GM12892 (cell line): ENCODE results near the gene PRSS23.

Source experiments
- DNase-seq: peaks from one replicate; pipeline ENCODE4 v3.0.0; 2011; ENCODE audit not compliant: insufficient read length
- FAIRE-seq: peaks from 2 replicates; lab custom pipeline; 2011; peaks lifted over from hg19 to GRCh38; lab: Jason Lieb, UNC
- POLR2A ChIP-seq: IDR thresholded peaks from 2 replicates; pipeline ENCODE4 v1.6.1; 2011; ENCODE audit warnings: low read depth, low read length, control low read depth
- POLR2AphosphoS5 ChIP-seq: IDR thresholded peaks from 2 replicates; pipeline ENCODE4 v1.6.1; 2011; ENCODE audit warnings: low read depth, low read length, control low read depth
- TAF1 ChIP-seq: IDR thresholded peaks from 2 replicates; pipeline ENCODE4 v1.6.1; 2011; ENCODE audit warnings: low read depth, mild to moderate bottlenecking, control low read depth, low read length, borderline replicate concordance

The PRSS23 gene

DNA sequence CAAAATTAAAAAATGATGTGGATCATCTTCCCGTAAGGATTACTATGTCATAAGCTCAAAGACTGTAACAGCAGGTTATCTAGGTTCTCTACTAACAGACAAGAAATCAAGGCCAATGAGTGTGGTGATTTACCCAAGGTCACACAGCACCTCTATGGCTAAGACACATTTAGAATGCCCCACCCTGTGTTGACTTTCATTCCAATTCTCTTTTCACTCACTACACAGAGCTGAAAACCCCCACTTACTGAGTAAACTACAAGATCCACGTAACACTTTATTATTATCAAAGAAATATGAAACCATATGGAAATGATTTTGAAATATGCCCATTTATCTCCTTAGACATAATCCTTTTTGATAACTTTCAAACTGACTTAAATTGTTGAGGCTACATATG, 4.8 kb upstream of the PRSS23 start:
- TF ChIP-seq POLR2AphosphoS5: no peak
- no peak for TF ChIP-seq TAF1
- no peak for TF ChIP-seq POLR2A
- FAIRE-seq (no peak), DNase-seq (no peak)

- DNase-seq (no peak), FAIRE-seq (no peak)
- TF ChIP-seq TAF1 (no peak), POLR2AphosphoS5 (no peak), POLR2A (no peak)
These were observed 4.4 kb upstream of the PRSS23 start for GRCh38 chr11:86795949-86796348.

DNA sequence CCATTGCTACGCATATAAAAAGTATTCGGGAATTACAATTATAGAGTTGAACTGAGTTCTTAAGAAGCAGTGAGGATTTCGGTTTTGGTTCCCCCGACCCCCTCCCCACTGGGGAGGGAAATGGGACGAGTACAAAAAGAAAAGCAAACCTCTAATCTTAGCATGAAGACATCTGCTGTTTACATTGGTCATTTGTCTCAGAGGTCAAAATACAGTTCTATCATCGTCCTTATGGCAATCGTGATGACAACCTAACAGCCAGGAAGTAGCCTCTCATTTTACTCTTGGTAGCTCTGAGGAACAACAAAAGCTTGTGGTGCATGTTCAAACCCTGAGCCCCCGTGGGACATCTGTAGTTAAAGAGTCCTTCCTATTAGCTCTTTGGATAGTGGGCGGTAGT, 3.2 kb upstream of the PRSS23 start:
- no peak for TF ChIP-seq POLR2A
- no peak for TF ChIP-seq TAF1
- no peak for TF ChIP-seq POLR2AphosphoS5
- FAIRE-seq: no peak
- no peak for DNase-seq

- TF ChIP-seq POLR2A: no peak
- no peak for TF ChIP-seq POLR2AphosphoS5
- TF ChIP-seq TAF1: no peak
- FAIRE-seq: no peak
- DNase-seq: no peak
These were observed 1.4 kb upstream of the PRSS23 start for GRCh38 chr11:86798988-86799387.

GRCh38 chr11:86799680-86800075, 664 bp upstream of the PRSS23 start:
- no peak for TF ChIP-seq POLR2AphosphoS5
- no peak for TF ChIP-seq TAF1
- TF ChIP-seq POLR2A: no peak
- no peak for DNase-seq
- no peak for FAIRE-seq

- no peak for DNase-seq
- no peak for FAIRE-seq
- TF ChIP-seq POLR2AphosphoS5: no peak
- no peak for TF ChIP-seq TAF1
- TF ChIP-seq POLR2A: no peak
These were observed 574 bp downstream of the PRSS23 start for GRCh38 chr11:86800960-86801272.

GRCh38 chr11:86801364-86801763, 1.0 kb downstream of the PRSS23 start:
- DNase-seq (no peak), FAIRE-seq (no peak)
- no peak for TF ChIP-seq POLR2A
- TF ChIP-seq POLR2AphosphoS5: no peak
- no peak for TF ChIP-seq TAF1

DNA sequence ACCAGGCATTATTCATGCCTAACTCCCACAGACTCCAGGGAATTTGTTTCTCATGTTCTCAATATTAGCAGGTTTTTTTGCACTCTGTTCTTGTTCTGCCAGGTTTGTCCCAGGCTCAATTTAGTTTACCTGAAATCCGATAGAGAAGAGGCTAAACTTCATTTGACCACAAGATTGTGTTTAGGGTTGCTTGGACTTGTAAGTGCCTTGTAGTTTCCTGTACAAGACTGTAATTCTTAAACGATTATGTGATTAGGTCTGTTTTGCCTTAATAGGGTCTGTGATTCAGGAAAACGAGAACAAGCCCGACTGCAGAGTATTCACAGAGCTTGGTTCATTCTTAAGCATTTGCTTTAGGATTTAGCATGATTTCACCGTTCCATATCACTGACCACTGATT, 1.8 kb downstream of the PRSS23 start:
- no peak for DNase-seq
- TF ChIP-seq TAF1 (no peak), POLR2A (no peak), POLR2AphosphoS5 (no peak)
- FAIRE-seq: no peak

GRCh38 chr11:86802601-86803051, 2.3 kb downstream of the PRSS23 start:
- no peak for FAIRE-seq

GRCh38 chr11:86803136-86804045, 3.0 kb downstream of the PRSS23 start:
- FAIRE-seq: no peak

More at GRCh38 chr11:86802601-86803051, 2.3 kb downstream of the PRSS23 start:
- no peak for DNase-seq
- TF ChIP-seq POLR2AphosphoS5: no peak
- no peak for TF ChIP-seq POLR2A
- no peak for TF ChIP-seq TAF1

DNA sequence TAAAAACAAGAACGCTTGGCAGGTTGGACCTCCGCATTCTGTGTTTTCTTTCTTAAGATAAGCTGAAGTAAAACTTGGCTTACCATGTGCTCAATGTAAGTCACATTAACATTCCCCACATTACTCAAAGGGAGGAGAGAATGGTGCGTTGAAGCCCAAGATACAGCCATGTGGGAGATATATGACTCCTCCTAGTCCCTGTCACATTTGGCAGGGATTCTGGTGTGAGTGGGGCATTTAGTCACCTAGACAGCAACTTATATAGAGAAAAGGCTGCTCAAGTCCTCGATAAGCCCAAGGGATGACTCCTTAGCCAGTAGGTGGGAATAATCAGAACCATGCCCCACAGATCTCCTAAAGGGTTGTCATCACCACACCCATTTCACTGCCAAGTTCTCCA, 4.6 kb downstream of the PRSS23 start:
- no peak for DNase-seq
- no peak for TF ChIP-seq POLR2A
- no peak for TF ChIP-seq POLR2AphosphoS5
- TF ChIP-seq TAF1: no peak
- FAIRE-seq: no peak

More at GRCh38 chr11:86803136-86804045, 3.0 kb downstream of the PRSS23 start:
- TF ChIP-seq POLR2AphosphoS5 (no peak), TAF1 (no peak), POLR2A (no peak)
- no peak for DNase-seq

DNA sequence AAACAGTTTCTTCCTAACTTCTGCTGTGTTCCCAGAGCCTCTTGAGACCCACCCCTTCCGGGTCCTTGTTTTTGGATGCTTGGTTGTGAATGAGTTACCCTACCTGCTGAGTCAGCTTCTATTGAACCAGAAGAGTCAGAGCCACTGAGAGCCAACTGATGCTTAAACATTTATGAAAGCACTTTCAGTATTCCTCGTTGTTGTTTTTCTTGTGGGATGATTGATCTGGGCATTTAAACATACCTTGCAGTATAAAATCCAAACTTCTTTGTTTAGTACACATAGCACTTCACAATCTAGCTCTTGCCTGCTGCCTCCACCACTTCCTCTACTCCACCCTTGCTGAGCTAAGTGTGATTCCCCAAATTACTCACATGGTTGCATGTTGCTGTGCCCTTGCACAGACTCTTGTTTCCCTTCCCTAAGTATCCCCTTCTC, 5.5 kb downstream of the PRSS23 start:
- no peak for TF ChIP-seq POLR2A
- TF ChIP-seq POLR2AphosphoS5: no peak
- TF ChIP-seq TAF1: no peak
- FAIRE-seq (no peak), DNase-seq (no peak)
